A673 (cell line): ENCODE data around the gene BNIPL. TPM values are rescaled to one million over a fixed set of nuclear protein-coding genes. Genes with fewer than 3 reads are reported as not detected.

Experiments used
- BruUV-seq: library from RNA; stranded (reverse); fragments of 400-500 nt; replicated peaks from 2 replicates; lab custom pipeline; 2021; lab: Mats Ljungman, UMichigan
- CTCF ChIA-PET: fragments of 300-600 bp; sonication (Branson Sonifier 250); formaldehyde crosslinking; loops from one replicate; lab custom pipeline; 2022; ENCODE audit warnings: antibody characterized with exemption; lab: Charles Lee
- POLR2A ChIA-PET: fragments of 300-600 bp; sonication (Branson Sonifier 250); formaldehyde crosslinking; loops from one replicate; lab custom pipeline; 2022; ENCODE audit warnings: antibody characterized with exemption; ENCODE audit not compliant: low non-redundant PET; lab: Charles Lee
- DNase-seq: peaks from one replicate; pipeline ENCODE4 v3.0.0-alpha.2; 2015; ENCODE audit warnings: low spot score
- H3K27ac ChIP-seq: fragments of 200-600 bp; sonication (generic); 2 replicates; pipeline ENCODE4 v1.5.1; 2016; ENCODE audit warnings: mixed run types, low read depth, mild to moderate bottlenecking, mixed read lengths, antibody characterized with exemption, low read length; ENCODE audit not compliant: poor library complexity, severe bottlenecking
- H3K27me3 ChIP-seq: fragments of 200-600 bp; sonication (generic); replicated peaks from 2 replicates; pipeline ENCODE4 v1.6.1; 2017; ENCODE audit warnings: mixed run types, low read depth, mild to moderate bottlenecking, mixed read lengths, antibody characterized with exemption, low read length; ENCODE audit not compliant: insufficient read depth, poor library complexity
- H3K36me3 ChIP-seq: fragments of 200-600 bp; sonication (generic); 2 replicates; pipeline ENCODE4 v1.6.1; 2016; ENCODE audit warnings: mixed run types, mild to moderate bottlenecking, mixed read lengths, antibody characterized with exemption, low read length; ENCODE audit not compliant: insufficient read depth, poor library complexity, severe bottlenecking
- H3K4me1 ChIP-seq: fragments of 200-600 bp; sonication (generic); 2 replicates; pipeline ENCODE4 v1.6.1; 2017; ENCODE audit warnings: mixed run types, mild to moderate bottlenecking, mixed read lengths, antibody characterized with exemption, low read length; ENCODE audit not compliant: insufficient read depth, poor library complexity, severe bottlenecking
- H3K4me3 ChIP-seq: fragments of 200-600 bp; sonication (generic); 2 replicates; pipeline ENCODE4 v1.5.1; 2016; ENCODE audit warnings: low read depth, mixed run types, mild to moderate bottlenecking, mixed read lengths, low read length; ENCODE audit not compliant: poor library complexity, severe bottlenecking
- H3K9me3 ChIP-seq: fragments of 200-600 bp; sonication (generic); 2 replicates; pipeline ENCODE4 v1.6.1; 2016; ENCODE audit warnings: mixed run types, low read depth, mild to moderate bottlenecking, mixed read lengths, antibody characterized with exemption, low read length; ENCODE audit not compliant: poor library complexity, severe bottlenecking
- CTCF ChIP-seq: fragments of 300-800, 200-600 bp; sonication (generic); conservative IDR thresholded peaks from 2 replicates; pipeline ENCODE4 v1.5.1; 2017; ENCODE audit warnings: low read depth, mild to moderate bottlenecking, antibody characterized with exemption, low read length, moderate library complexity, mixed read lengths
- EZH2 ChIP-seq: fragments of 200-600 bp; sonication (generic); IDR thresholded peaks from 2 replicates; pipeline ENCODE4 v1.6.1; 2017; ENCODE audit warnings: borderline replicate concordance, low read depth, mild to moderate bottlenecking, mixed read lengths, antibody characterized with exemption, low read length; ENCODE audit not compliant: poor library complexity, severe bottlenecking
- intact Hi-C: fragments of 100-400 bp; cut with micrococcal nuclease; formaldehyde crosslinking; loops from one replicate; pipeline ENCODE4 v1.10.0; 2022; ENCODE audit not compliant: unreplicated experiment
- total RNA-seq: library from RNA; stranded (reverse); gene quantifications from 2 replicates; pipeline ENCODE4 v1.2.3, GENCODE V29; 2021

BNIPL gene
- total RNA-seq, 1 experiment from 2014 or later: 3.5 TPM

GRCh38 chr1:151005729-151006319, 30.6 kb upstream of the BNIPL start:
- intact Hi-C loops: no loop called here
- Histone ChIP-seq H3K4me1 (peaks cover 24% of the 10 kb centered on the region), H3K4me3 (peak overlapping the region; percentile 50), H3K27me3 (no peaks in the 10 kb centered on the region), H3K9me3 (no peaks in the 10 kb centered on the region), H3K36me3 (no peaks in the 10 kb centered on the region), H3K27ac (peak overlapping the region; percentile 76)
- ChIA-PET POLR2A (interaction anchor here (0.6 kb wide), 1 partner anchor 434 kb away, joined by 6 read pairs; no protein-coding TSS in a partner anchor), CTCF (interaction anchor here (0.6 to 2.9 kb wide), 4 partner anchors 9 to 84 kb away, joined by 3 to 26 read pairs (median 3); no protein-coding TSS in a partner anchor)
- BruUV-seq: no TSS peak
- TF ChIP-seq CTCF: no peak
- no peak for TF ChIP-seq EZH2
- DNase-seq: no peak

GRCh38 chr1:151006327-151007052, 29.9 kb upstream of the BNIPL start, which contains the start of gene MINDY1:
Gene MINDY1, minus strand, starts transcription at chr1:151006902. Its CDS starts 4,285 bp downstream, at chr1:151002617.
- Histone ChIP-seq H3K36me3 (no peaks in the 10 kb centered on the region), H3K4me3 (peak within 1 kb of the TSS; percentile 95), H3K27me3 (no peaks in the 10 kb centered on the region), H3K27ac (peak within 1 kb of the TSS; percentile 90), H3K4me1 (peaks cover 24% of the 10 kb centered on the region), H3K9me3 (no peaks in the 10 kb centered on the region)
- CTCF ChIA-PET: interaction anchor here (0.6 to 2.9 kb wide), 5 partner anchors 10 to 85 kb away, joined by 3 to 26 read pairs (median 3); no protein-coding TSS in a partner anchor
- POLR2A ChIA-PET: interaction anchor here (0.6 kb wide), 2 partner anchors 11 to 76 kb away, joined by 3 read pairs; no protein-coding TSS in a partner anchor
- TSS peak; percentile 76 for BruUV-seq
- TF ChIP-seq CTCF (peak; percentile 51), EZH2 (no peak)
- DNase-seq: peak; percentile 87
- intact Hi-C loops: no loop called here

GRCh38 chr1:151007853-151008243, 28.5 kb upstream of the BNIPL start:
- POLR2A ChIA-PET: no interaction called here
- intact Hi-C loops: no loop called here
- Histone ChIP-seq H3K27ac (peak overlapping the region; percentile 90), H3K4me3 (peak overlapping the region; percentile 95), H3K4me1 (peaks cover 24% of the 10 kb centered on the region), H3K9me3 (no peaks in the 10 kb centered on the region), H3K27me3 (no peaks in the 10 kb centered on the region), H3K36me3 (no peaks in the 10 kb centered on the region)
- DNase-seq: no peak
- CTCF ChIA-PET: no interaction called here
- BruUV-seq: no TSS peak
- TF ChIP-seq CTCF (no peak), EZH2 (no peak)
